Neuron (in vitro differentiated cells): ENCODE data around the gene TRIB2.

Experiments used
- H2AFZ ChIP-seq: one replicate; pipeline ENCODE4 v1.6.1; 2013; ENCODE audit warnings: low read depth, mild to moderate bottlenecking, inconsistent platforms, low read length, moderate library complexity
- H3K27me3 ChIP-seq: one replicate; pipeline ENCODE4 v1.6.1; 2013; ENCODE audit warnings: low read length; ENCODE audit not compliant: insufficient read depth
- H3K36me3 ChIP-seq: one replicate; pipeline ENCODE4 v1.6.1; 2013; ENCODE audit warnings: low read length; ENCODE audit not compliant: insufficient read depth
- H3K4me1 ChIP-seq: one replicate; pipeline ENCODE4 v1.6.1; 2013; ENCODE audit warnings: low read length; ENCODE audit not compliant: insufficient read depth
- H3K4me3 ChIP-seq: 2 replicates; pipeline ENCODE4 v1.5.1; 2013; ENCODE audit warnings: mild to moderate bottlenecking, low read length, moderate library complexity
- H3K9me3 ChIP-seq: one replicate; pipeline ENCODE4 v1.6.1; 2013; ENCODE audit warnings: low read length

Gene TRIB2

GRCh38 chr2:12769492-12770105 is 52.9 kb downstream of the TRIB2 start:
- H3K36me3 ChIP-seq = no peaks in the 10 kb centered on the region
- peaks cover 14% of the 10 kb centered on the region for H3K4me1 ChIP-seq
- H3K4me3 ChIP-seq = no peak overlapping the region
- no peaks in the 10 kb centered on the region for H3K9me3 ChIP-seq
- no peaks in the 10 kb centered on the region for H3K27me3 ChIP-seq
- H2AFZ ChIP-seq = no peak overlapping the region

GRCh38 chr2:12770300-12770968 is 53.7 kb downstream of the TRIB2 start:
- Histone ChIP-seq H3K9me3 (no peaks in the 10 kb centered on the region), H2AFZ (no peak overlapping the region), H3K4me1 (peaks cover 14% of the 10 kb centered on the region), H3K4me3 (no peak overlapping the region), H3K27me3 (no peaks in the 10 kb centered on the region), H3K36me3 (no peaks in the 10 kb centered on the region)

GRCh38 chr2:12771154-12771553 is 54.4 kb downstream of the TRIB2 start:
- H3K27me3 ChIP-seq = no peaks in the 10 kb centered on the region
- H3K4me1 ChIP-seq = peaks cover 14% of the 10 kb centered on the region

GRCh38 chr2:12773586-12774394 is 57.1 kb downstream of the TRIB2 start:
- Histone ChIP-seq H3K9me3 (no peaks in the 10 kb centered on the region), H2AFZ (no peak overlapping the region), H3K36me3 (no peaks in the 10 kb centered on the region), H3K4me3 (no peak overlapping the region), H3K27me3 (no peaks in the 10 kb centered on the region), H3K4me1 (peaks cover 14% of the 10 kb centered on the region)

More at GRCh38 chr2:12771154-12771553, 54.4 kb downstream of the TRIB2 start:
- H3K36me3 ChIP-seq = no peaks in the 10 kb centered on the region
- H2AFZ ChIP-seq = no peak overlapping the region
- H3K4me3 ChIP-seq = no peak overlapping the region
- no peaks in the 10 kb centered on the region for H3K9me3 ChIP-seq

- Histone ChIP-seq H3K9me3 (no peaks in the 10 kb centered on the region), H2AFZ (no peak overlapping the region), H3K4me1 (peaks cover 14% of the 10 kb centered on the region), H3K36me3 (no peaks in the 10 kb centered on the region), H3K27me3 (no peaks in the 10 kb centered on the region), H3K4me3 (no peak overlapping the region)
Measured at GRCh38 chr2:12774395-12774727, 57.6 kb downstream of the TRIB2 start.

GRCh38 chr2:12776521-12776961 is 59.8 kb downstream of the TRIB2 start:
- no peaks in the 10 kb centered on the region for H3K9me3 ChIP-seq
- H3K27me3 ChIP-seq = no peaks in the 10 kb centered on the region
- peaks cover 14% of the 10 kb centered on the region for H3K4me1 ChIP-seq
- no peak overlapping the region for H2AFZ ChIP-seq
- no peak overlapping the region for H3K4me3 ChIP-seq
- no peaks in the 10 kb centered on the region for H3K36me3 ChIP-seq

GRCh38 chr2:12778369-12778768 is 61.6 kb downstream of the TRIB2 start:
- H3K9me3 ChIP-seq = no peaks in the 10 kb centered on the region
- H3K36me3 ChIP-seq = no peaks in the 10 kb centered on the region
- H3K27me3 ChIP-seq = no peaks in the 10 kb centered on the region
- no peak overlapping the region for H2AFZ ChIP-seq
- no peak overlapping the region for H3K4me3 ChIP-seq
- peaks cover 12% of the 10 kb centered on the region for H3K4me1 ChIP-seq

- Histone ChIP-seq H3K4me3 (no peak overlapping the region), H3K4me1 (peaks cover 6% of the 10 kb centered on the region), H3K9me3 (no peaks in the 10 kb centered on the region), H3K36me3 (no peaks in the 10 kb centered on the region), H3K27me3 (no peaks in the 10 kb centered on the region), H2AFZ (no peak overlapping the region)
Measured at GRCh38 chr2:12778811-12779579, 62.3 kb downstream of the TRIB2 start.

- H3K27me3 ChIP-seq = no peaks in the 10 kb centered on the region
- H3K4me3 ChIP-seq = no peak overlapping the region
- H3K36me3 ChIP-seq = no peaks in the 10 kb centered on the region
- no peak overlapping the region for H2AFZ ChIP-seq
- no peaks in the 10 kb centered on the region for H3K4me1 ChIP-seq
- H3K9me3 ChIP-seq = peaks cover 2% of the 10 kb centered on the region
Measured at GRCh38 chr2:12781329-12781728, 64.6 kb downstream of the TRIB2 start.

GRCh38 chr2:12787891-12788801 is 71.4 kb downstream of the TRIB2 start:
- H3K4me3 ChIP-seq = no peak overlapping the region
- H3K9me3 ChIP-seq = peaks cover 2% of the 10 kb centered on the region
- H3K4me1 ChIP-seq = no peaks in the 10 kb centered on the region
- H3K36me3 ChIP-seq = no peaks in the 10 kb centered on the region
- H2AFZ ChIP-seq = no peak overlapping the region
- no peaks in the 10 kb centered on the region for H3K27me3 ChIP-seq

GRCh38 chr2:12791906-12792305 is 75.2 kb downstream of the TRIB2 start:
- H3K36me3 ChIP-seq = no peaks in the 10 kb centered on the region
- H3K27me3 ChIP-seq = no peaks in the 10 kb centered on the region
- no peak overlapping the region for H3K4me3 ChIP-seq
- peaks cover 7% of the 10 kb centered on the region for H3K4me1 ChIP-seq
- H2AFZ ChIP-seq = no peak overlapping the region
- no peaks in the 10 kb centered on the region for H3K9me3 ChIP-seq
